GM12878 (cell line): ENCODE results near the gene STRA8. TPM values are rescaled to one million over a fixed set of nuclear protein-coding genes. Genes with fewer than 3 reads are reported as not detected.

Experiments used
- ATAC-seq: fragments of 200-7000 bp; cut with Tn5 transposase; 3 replicates; pipeline ENCODE4 v1.9.1; 2020; ENCODE audit warnings: mild to moderate bottlenecking, moderate library complexity
- BruUV-seq: library from RNA; stranded (reverse); fragments of 400-500 nt; replicated peaks from 2 replicates; lab custom pipeline; 2021; lab: Mats Ljungman, UMichigan
- CTCF ChIA-PET: fragments of 300-600 bp; sonication (Branson Sonifier 250); formaldehyde crosslinking; extraction: SDS; loops from one replicate; lab custom pipeline; 2021; ENCODE audit warnings: inconsistent platforms; lab: Yijun Ruan, JAX
- POLR2A ChIA-PET: fragments of 350-600 bp; formaldehyde crosslinking; extraction: SDS; loops from one replicate; lab custom pipeline; 2021; ENCODE audit warnings: inconsistent platforms; lab: Charles Lee
- RAD21 ChIA-PET: fragments of 300-600 bp; sonication (Branson Sonifier 250); formaldehyde crosslinking; loops from one replicate; lab custom pipeline; 2023; ENCODE audit warnings: antibody characterized with exemption; ENCODE audit not compliant: unreplicated experiment; lab: Charles Lee
- SMC1A ChIA-PET: fragments of 300-600 bp; sonication (Branson Sonifier 250); formaldehyde crosslinking; loops from one replicate; lab custom pipeline; 2023; ENCODE audit not compliant: unreplicated experiment, uncharacterized antibody; lab: Charles Lee
- DNase-seq: peaks from one replicate; pipeline ENCODE4 v3.0.0-alpha.2; 2011; ENCODE audit warnings: low read depth, low spot score
- FAIRE-seq: peaks from 3 replicates; lab custom pipeline; 2011; peaks lifted over from hg19 to GRCh38; lab: Jason Lieb, UNC
- H2AFZ ChIP-seq: 2 replicates; pipeline ENCODE4 v1.6.0; 2011; ENCODE audit warnings: low read depth, low read length, control low read depth; ENCODE audit not compliant: control insufficient read depth
- H3K27ac ChIP-seq: 2 replicates; pipeline ENCODE4 v1.5.1; 2011; ENCODE audit warnings: control low read depth; ENCODE audit not compliant: control insufficient read depth, insufficient read depth
- H3K27me3 ChIP-seq, 2 experiments: replicated peaks in 1 of 2; 2 replicates each; pipeline versions ENCODE4 v1.6.0 to v1.6.1; 2011; ENCODE audit warnings: low read length in 1 of 2; ENCODE audit not compliant: control insufficient read depth in 2 of 2, insufficient read depth in 2 of 2
- H3K36me3 ChIP-seq, 2 experiments: 2 replicates each; pipeline ENCODE4 v1.5.1; 2011; ENCODE audit warnings: low read length in 1 of 2; ENCODE audit not compliant: control insufficient read depth in 2 of 2, insufficient read depth in 2 of 2
- H3K4me1 ChIP-seq: 2 replicates; pipeline ENCODE4 v1.6.1; 2011; ENCODE audit warnings: mild to moderate bottlenecking, low read length, moderate library complexity, mixed read lengths; ENCODE audit not compliant: control insufficient read depth, insufficient read depth
- H3K4me2 ChIP-seq: 2 replicates; pipeline ENCODE4 v1.6.0; 2011; ENCODE audit warnings: control low read depth; ENCODE audit not compliant: control insufficient read depth, insufficient read depth
- H3K4me3 ChIP-seq: fragments of 200-600 bp; sonication (generic); 2 replicates; pipeline ENCODE4 v1.5.1; 2016
- H3K79me2 ChIP-seq: 2 replicates; pipeline ENCODE4 v1.6.0; 2011; ENCODE audit warnings: low read length; ENCODE audit not compliant: control insufficient read depth, insufficient read depth
- H3K9ac ChIP-seq: 2 replicates; pipeline ENCODE4 v1.8.0; 2011; ENCODE audit warnings: low read length, control low read depth, mixed read lengths; ENCODE audit not compliant: control insufficient read depth, insufficient read depth
- H3K9me3 ChIP-seq: replicated peaks from 3 replicates; pipeline ENCODE4 v1.5.1; 2011; ENCODE audit warnings: mild to moderate bottlenecking, low read length; ENCODE audit not compliant: control insufficient read depth, insufficient read depth
- H4K20me1 ChIP-seq: 2 replicates; pipeline ENCODE4 v1.6.0; 2011; ENCODE audit not compliant: control insufficient read depth, insufficient read depth
- ASH2L ChIP-seq: fragments of 300-600, 200-600 bp; sonication (generic); IDR thresholded peaks from 2 replicates; pipeline ENCODE4 v1.6.1; 2017; ENCODE audit warnings: low read depth, mild to moderate bottlenecking, borderline replicate concordance
- DPF2 ChIP-seq: fragments of 450-650 bp; IDR thresholded peaks from 2 replicates; pipeline ENCODE4 v1.6.1; 2017; ENCODE audit warnings: mild to moderate bottlenecking
- EGR1 ChIP-seq, 2 experiments: IDR thresholded peaks; 1 replicate in 1 of 2; 2 replicates in 1 of 2; pipeline ENCODE4 v1.6.1; 2011 to 2012; ENCODE audit warnings: low read depth in 2 of 2, low read length in 2 of 2, borderline replicate concordance in 1 of 2, mild to moderate bottlenecking in 1 of 2, moderate library complexity in 1 of 2
- EP300 ChIP-seq, 2 experiments: fragments of 150-350 bp in 1 of 2; IDR thresholded peaks; 2 replicates each; pipeline ENCODE4 v1.6.1; 2011 to 2012; ENCODE audit warnings: low read depth in 2 of 2, low read length in 2 of 2, borderline replicate concordance in 1 of 2, improper control_type of control experiment in 1 of 2, inconsistent platforms in 1 of 2; ENCODE audit not compliant: control insufficient read depth in 1 of 2
- GATAD2B ChIP-seq: fragments of 450-650 bp; conservative IDR thresholded peaks from 2 replicates; pipeline ENCODE4 v1.6.1; 2017; ENCODE audit warnings: low read depth, mild to moderate bottlenecking, moderate library complexity
- RELA ChIP-seq: fragments of 450-650 bp; IDR thresholded peaks from 2 replicates; pipeline ENCODE4 v1.8.0; 2014; ENCODE audit warnings: borderline replicate concordance; ENCODE audit not compliant: partially characterized antibody
- SMARCA5 ChIP-seq: fragments of 450-650 bp; IDR thresholded peaks from 2 replicates; pipeline ENCODE4 v1.6.1; 2017; ENCODE audit warnings: mild to moderate bottlenecking
- STAT1 ChIP-seq: fragments of 450-650 bp; conservative IDR thresholded peaks from 2 replicates; pipeline ENCODE4 v1.6.1; 2014; ENCODE audit warnings: antibody characterized with exemption, mild to moderate bottlenecking
- ZNF217 ChIP-seq: fragments of 450-650 bp; IDR thresholded peaks from 2 replicates; pipeline ENCODE4 v1.6.1; 2017; ENCODE audit warnings: antibody characterized with exemption, mild to moderate bottlenecking
- whole genome bisulfite sequencing: methylation state at CpG from one replicate; pipeline ENCODE4 v1.1.6; 2016; ENCODE audit warnings: low lambda C conversion rate; ENCODE audit not compliant: insufficient replicate concordance, insufficient coverage; ENCODE audit errors: missing lambda C conversion rate; 5-methylcytosine and 5-hydroxymethylcytosine counted together
- in situ Hi-C: fragments of 300-500 bp; cut with MboI; formaldehyde crosslinking; loops from 9 replicates; pipeline ENCODE4 v1.14.3; 2018; ENCODE audit warnings: mixed read lengths
- intact Hi-C: fragments of 100-400 bp; cut with micrococcal nuclease; formaldehyde crosslinking; loops from one replicate; pipeline ENCODE4 v1.14.2; 2022; ENCODE audit not compliant: unreplicated experiment
- polyA plus RNA-seq, 11 experiments: library from polyadenylated mRNA; depleted of rRNA in 4 of 11; unstranded in 6 of 11; stranded (reverse) in 5 of 11; fragments of >200 nt; fragmentation: Nextera tagmentation in 4 of 11; fragmentation: Illumina TruSeq in 1 of 11; extraction: Ambion mirVana in 4 of 11; extraction: Trizol in 1 of 11; gene quantifications; 1 replicate in 1 of 11; 2 replicates in 10 of 11; pipeline versions ENCODE4 v1.2.1 to v1.2.3, GENCODE V29; 2011 to 2016; ENCODE audit warnings: inconsistent platforms in 2 of 11, missing spikeins in 2 of 11, low read depth in 1 of 11
- total RNA-seq, 4 experiments: library from RNA; depleted of rRNA in 3 of 4; stranded (reverse); fragments of >200 nt in 3 of 4; fragmentation: Illumina TruSeq in 1 of 4; extraction: Trizol in 1 of 4; gene quantifications; 2 replicates each; pipeline versions ENCODE4 v1.2.1 to v1.2.3, GENCODE V29; 2013 to 2021
- TF ChIP-seq, protein P1 (sequence below): fragments of 450-650 bp; IDR thresholded peaks from 2 replicates; pipeline ENCODE4 v1.6.1; 2014; ENCODE audit warnings: mild to moderate bottlenecking
- TF ChIP-seq, protein P2 (sequence below): IDR thresholded peaks from 2 replicates; pipeline ENCODE4 v1.6.1; 2012; ENCODE audit warnings: improper control_type of control experiment, low read depth, low read length; ENCODE audit not compliant: insufficient replicate concordance
- TF ChIP-seq, protein P3 (sequence below): fragments of 450-650 bp; IDR thresholded peaks from 2 replicates; pipeline ENCODE4 v1.6.1; 2018; ENCODE audit warnings: mild to moderate bottlenecking, low read depth, moderate library complexity; ENCODE audit not compliant: partially characterized antibody

Gene STRA8
- total and polyA plus RNA-seq, 10 of the 15 experiments (the other 5 are each of a cell fraction or from before 2014, with no cell fraction given), result 0.15 TPM; not detected in 9

DNA sequence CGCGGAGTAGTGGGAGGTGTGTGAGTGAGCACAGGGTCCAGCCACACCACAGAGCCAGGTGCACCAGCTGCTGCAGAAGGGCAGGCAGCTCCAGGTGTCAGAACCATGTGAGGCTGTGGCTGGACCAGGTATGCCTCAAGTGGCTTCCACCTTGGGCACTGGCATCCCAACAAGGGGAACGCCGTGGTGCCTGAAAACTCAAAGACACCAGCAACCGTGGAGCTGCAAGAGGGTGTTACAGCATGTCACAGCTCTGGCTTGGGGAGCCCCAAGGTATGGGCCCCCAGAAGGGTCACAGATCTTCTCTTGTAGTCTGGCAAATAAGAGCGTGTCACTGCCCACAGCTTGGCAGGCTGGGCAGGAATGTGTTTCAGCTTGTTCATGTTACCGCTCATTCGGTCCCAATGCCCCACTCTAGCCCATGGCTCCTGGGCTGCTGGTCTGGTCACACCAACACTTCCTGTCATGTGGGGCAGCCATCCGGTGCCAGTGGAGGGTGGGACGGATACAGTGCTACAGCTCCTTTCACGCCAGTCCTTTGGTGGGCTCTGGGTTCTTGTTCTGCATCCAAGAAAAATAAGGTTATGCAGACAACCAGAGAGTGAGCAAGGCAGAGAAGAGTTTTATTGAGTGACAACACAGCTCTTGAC is 29.8 kb downstream of the STRA8 start:
- DNase-seq, result no peak
- H3K4me3 ChIP-seq, result no peak overlapping the region
- no TSS peak for BruUV-seq
- 88% methylated on average over 11 of the region's 11 CpGs for WGBS
- H3K36me3 ChIP-seq, result no peaks in the 10 kb centered on the region
- H3K4me1 ChIP-seq, result no peaks in the 10 kb centered on the region
- no peak for FAIRE-seq
- peaks cover 12% of the 10 kb centered on the region for H3K9me3 ChIP-seq
- SMC1A ChIA-PET, result interaction anchor here (0.8 to 1.5 kb wide), 3 partner anchors 9 to 73 kb away, joined by 3 to 4 read pairs (median 4); no protein-coding TSS in a partner anchor
- H3K4me2 ChIP-seq, result no peak overlapping the region
- no peak overlapping the region for H2AFZ ChIP-seq
- H3K27me3 ChIP-seq, result no peaks in the 10 kb centered on the region; a peak in 1 of 4 replicates
- ATAC-seq, result no peak
- H4K20me1 ChIP-seq, result no peaks in the 10 kb centered on the region
- TF ChIP-seq, protein P1, sequence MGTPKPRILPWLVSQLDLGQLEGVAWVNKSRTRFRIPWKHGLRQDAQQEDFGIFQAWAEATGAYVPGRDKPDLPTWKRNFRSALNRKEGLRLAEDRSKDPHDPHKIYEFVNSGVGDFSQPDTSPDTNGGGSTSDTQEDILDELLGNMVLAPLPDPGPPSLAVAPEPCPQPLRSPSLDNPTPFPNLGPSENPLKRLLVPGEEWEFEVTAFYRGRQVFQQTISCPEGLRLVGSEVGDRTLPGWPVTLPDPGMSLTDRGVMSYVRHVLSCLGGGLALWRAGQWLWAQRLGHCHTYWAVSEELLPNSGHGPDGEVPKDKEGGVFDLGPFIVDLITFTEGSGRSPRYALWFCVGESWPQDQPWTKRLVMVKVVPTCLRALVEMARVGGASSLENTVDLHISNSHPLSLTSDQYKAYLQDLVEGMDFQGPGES, result no peak
- no peak for TF ChIP-seq SMARCA5
- no peak for TF ChIP-seq EGR1 (IDR thresholded peaks at IDR 0.05; ENCODE audit: borderline replicate concordance in 1 of 2, low read depth in 2 of 2, low read length in 2 of 2)
- TF ChIP-seq, protein P2, sequence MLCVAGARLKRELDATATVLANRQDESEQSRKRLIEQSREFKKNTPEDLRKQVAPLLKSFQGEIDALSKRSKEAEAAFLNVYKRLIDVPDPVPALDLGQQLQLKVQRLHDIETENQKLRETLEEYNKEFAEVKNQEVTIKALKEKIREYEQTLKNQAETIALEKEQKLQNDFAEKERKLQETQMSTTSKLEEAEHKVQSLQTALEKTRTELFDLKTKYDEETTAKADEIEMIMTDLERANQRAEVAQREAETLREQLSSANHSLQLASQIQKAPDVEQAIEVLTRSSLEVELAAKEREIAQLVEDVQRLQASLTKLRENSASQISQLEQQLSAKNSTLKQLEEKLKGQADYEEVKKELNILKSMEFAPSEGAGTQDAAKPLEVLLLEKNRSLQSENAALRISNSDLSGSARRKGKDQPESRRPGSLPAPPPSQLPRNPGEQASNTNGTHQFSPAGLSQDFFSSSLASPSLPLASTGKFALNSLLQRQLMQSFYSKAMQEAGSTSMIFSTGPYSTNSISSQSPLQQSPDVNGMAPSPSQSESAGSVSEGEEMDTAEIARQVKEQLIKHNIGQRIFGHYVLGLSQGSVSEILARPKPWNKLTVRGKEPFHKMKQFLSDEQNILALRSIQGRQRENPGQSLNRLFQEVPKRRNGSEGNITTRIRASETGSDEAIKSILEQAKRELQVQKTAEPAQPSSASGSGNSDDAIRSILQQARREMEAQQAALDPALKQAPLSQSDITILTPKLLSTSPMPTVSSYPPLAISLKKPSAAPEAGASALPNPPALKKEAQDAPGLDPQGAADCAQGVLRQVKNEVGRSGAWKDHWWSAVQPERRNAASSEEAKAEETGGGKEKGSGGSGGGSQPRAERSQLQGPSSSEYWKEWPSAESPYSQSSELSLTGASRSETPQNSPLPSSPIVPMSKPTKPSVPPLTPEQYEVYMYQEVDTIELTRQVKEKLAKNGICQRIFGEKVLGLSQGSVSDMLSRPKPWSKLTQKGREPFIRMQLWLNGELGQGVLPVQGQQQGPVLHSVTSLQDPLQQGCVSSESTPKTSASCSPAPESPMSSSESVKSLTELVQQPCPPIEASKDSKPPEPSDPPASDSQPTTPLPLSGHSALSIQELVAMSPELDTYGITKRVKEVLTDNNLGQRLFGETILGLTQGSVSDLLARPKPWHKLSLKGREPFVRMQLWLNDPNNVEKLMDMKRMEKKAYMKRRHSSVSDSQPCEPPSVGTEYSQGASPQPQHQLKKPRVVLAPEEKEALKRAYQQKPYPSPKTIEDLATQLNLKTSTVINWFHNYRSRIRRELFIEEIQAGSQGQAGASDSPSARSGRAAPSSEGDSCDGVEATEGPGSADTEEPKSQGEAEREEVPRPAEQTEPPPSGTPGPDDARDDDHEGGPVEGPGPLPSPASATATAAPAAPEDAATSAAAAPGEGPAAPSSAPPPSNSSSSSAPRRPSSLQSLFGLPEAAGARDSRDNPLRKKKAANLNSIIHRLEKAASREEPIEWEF, result no peak
- TF ChIP-seq ZNF217, result no peak
- TF ChIP-seq, protein P3, sequence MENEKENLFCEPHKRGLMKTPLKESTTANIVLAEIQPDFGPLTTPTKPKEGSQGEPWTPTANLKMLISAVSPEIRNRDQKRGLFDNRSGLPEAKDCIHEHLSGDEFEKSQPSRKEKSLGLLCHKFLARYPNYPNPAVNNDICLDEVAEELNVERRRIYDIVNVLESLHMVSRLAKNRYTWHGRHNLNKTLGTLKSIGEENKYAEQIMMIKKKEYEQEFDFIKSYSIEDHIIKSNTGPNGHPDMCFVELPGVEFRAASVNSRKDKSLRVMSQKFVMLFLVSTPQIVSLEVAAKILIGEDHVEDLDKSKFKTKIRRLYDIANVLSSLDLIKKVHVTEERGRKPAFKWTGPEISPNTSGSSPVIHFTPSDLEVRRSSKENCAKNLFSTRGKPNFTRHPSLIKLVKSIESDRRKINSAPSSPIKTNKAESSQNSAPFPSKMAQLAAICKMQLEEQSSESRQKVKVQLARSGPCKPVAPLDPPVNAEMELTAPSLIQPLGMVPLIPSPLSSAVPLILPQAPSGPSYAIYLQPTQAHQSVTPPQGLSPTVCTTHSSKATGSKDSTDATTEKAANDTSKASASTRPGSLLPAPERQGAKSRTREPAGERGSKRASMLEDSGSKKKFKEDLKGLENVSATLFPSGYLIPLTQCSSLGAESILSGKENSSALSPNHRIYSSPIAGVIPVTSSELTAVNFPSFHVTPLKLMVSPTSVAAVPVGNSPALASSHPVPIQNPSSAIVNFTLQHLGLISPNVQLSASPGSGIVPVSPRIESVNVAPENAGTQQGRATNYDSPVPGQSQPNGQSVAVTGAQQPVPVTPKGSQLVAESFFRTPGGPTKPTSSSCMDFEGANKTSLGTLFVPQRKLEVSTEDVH, result no peak
- TF ChIP-seq STAT1, result no peak
- no peak for TF ChIP-seq GATAD2B
- no peak for TF ChIP-seq RELA
- no peak for TF ChIP-seq ASH2L
- TF ChIP-seq DPF2, result no peak
- TF ChIP-seq EP300 (IDR thresholded peaks at IDR 0.05; ENCODE audit: borderline replicate concordance in 1 of 2, control insufficient read depth in 1 of 2, low read depth in 2 of 2, low read length in 2 of 2), result no peak
- TF ChIP-seq, all 136 proteins: peak for 0
- Histone ChIP-seq H3K9ac (no peak overlapping the region), H3K27ac (no peak overlapping the region), H3K79me2 (no peaks in the 10 kb centered on the region)
- CTCF ChIA-PET, result interaction anchor here (0.8 to 9.3 kb wide), 3 partner anchors 10 to 17 kb away, joined by 4 to 72 read pairs (median 7); no protein-coding TSS in a partner anchor
- POLR2A ChIA-PET, result interaction anchor here (1.0 kb wide), 1 partner anchor 11 kb away, joined by 3 read pairs; no protein-coding TSS in a partner anchor
- RAD21 ChIA-PET, result interaction anchor here (3.5 kb wide), 1 partner anchor 11 kb away, joined by 10 read pairs; no protein-coding TSS in a partner anchor
- intact Hi-C loops, result no loop called here
- in situ Hi-C loops, result no loop called here
